Coronary artery (tissue), 2 donors: ENCODE data around the gene PROCA1.

Experiments used
- DNase-seq: peaks from one replicate; pipeline ENCODE4 v3.0.0-alpha.2; 2017; ENCODE audit warnings: low spot score
- H3K27ac ChIP-seq, 2 donors: fragments of 200-600 bp; sonication (generic); one replicate each; pipeline ENCODE4 v1.5.1; 2016 to 2019
- H3K4me3 ChIP-seq: fragments of 200-600 bp; sonication (generic); 2 replicates; pipeline ENCODE4 v1.5.1; 2016; ENCODE audit warnings: mild to moderate bottlenecking, moderate library complexity
- TF ChIP-seq, protein P1 (sequence below): fragments of 200-600 bp; sonication (generic); IDR thresholded peaks from one replicate; pipeline ENCODE4 v1.5.1; 2019; ENCODE audit warnings: antibody characterized with exemption

The PROCA1 gene

DNA sequence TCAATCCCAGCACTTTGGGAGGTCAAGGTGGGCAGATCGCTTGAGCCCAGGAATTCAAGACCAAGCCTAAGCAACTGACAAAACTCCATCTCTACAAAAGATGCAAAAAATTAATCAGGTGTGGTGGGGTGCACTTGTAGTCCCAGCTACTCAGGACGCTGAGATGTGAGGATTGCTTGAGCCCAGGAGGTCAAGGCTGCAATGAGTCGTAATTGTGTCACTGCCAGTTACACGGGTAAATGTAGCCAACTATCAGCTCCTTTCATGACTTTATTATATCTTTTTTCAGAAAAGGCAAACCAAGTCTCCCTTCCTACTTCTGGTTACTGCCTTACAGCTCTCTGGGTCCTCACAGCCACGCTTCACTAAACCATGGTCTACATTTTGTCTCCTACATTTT is 53.9 kb downstream of the PROCA1 start:
- DNase-seq = no peak
- Histone ChIP-seq H3K27ac (no peak overlapping the region), H3K4me3 (no peak overlapping the region)
- TF ChIP-seq, protein P1, sequence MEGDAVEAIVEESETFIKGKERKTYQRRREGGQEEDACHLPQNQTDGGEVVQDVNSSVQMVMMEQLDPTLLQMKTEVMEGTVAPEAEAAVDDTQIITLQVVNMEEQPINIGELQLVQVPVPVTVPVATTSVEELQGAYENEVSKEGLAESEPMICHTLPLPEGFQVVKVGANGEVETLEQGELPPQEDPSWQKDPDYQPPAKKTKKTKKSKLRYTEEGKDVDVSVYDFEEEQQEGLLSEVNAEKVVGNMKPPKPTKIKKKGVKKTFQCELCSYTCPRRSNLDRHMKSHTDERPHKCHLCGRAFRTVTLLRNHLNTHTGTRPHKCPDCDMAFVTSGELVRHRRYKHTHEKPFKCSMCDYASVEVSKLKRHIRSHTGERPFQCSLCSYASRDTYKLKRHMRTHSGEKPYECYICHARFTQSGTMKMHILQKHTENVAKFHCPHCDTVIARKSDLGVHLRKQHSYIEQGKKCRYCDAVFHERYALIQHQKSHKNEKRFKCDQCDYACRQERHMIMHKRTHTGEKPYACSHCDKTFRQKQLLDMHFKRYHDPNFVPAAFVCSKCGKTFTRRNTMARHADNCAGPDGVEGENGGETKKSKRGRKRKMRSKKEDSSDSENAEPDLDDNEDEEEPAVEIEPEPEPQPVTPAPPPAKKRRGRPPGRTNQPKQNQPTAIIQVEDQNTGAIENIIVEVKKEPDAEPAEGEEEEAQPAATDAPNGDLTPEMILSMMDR = no peak

DNA sequence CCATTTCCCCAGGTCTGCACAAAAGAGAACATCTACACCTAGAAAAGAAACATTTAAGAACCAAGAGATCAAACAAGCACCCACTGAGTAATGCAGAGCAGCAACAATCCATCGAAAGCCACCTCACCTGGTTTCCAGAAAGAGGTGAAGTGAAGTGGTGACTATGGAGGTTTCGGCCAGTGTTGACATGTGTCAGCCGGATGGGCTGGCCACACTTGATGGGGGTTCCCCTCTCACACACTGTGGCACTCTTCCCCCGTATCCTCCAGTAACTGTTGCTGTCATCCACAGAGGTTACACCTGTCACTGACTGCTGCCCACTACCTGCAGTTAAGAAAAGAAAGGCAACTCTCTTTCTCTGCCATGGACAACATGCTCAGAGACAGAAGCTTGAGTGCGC is 56.5 kb downstream of the PROCA1 start:
- Histone ChIP-seq H3K4me3 (no peak overlapping the region), H3K27ac (no peak overlapping the region)
- TF ChIP-seq, protein P1 = no peak
- DNase-seq = no peak
